MG63 (cell line): ENCODE data around the gene GPBP1L1. TPM values are rescaled to one million over a fixed set of nuclear protein-coding genes. Genes with fewer than 3 reads are reported as not detected.
"Not testable (repeated sequence)": the region's sequence is repeated elsewhere in the genome, so short reads cannot be mapped to it uniquely, and the experiment has no call there.

Experiments
- DNase-seq: peaks from one replicate; pipeline ENCODE4 v3.0.0-alpha.2; 2020
- H3K27me3 ChIP-seq: fragments of 250-450 bp; sonication (Bioruptor Pico); 2 replicates; pipeline ENCODE4 v1.5.1; 2020; ENCODE audit warnings: mild to moderate bottlenecking, moderate library complexity
- H3K36me3 ChIP-seq: fragments of 250-450 bp; sonication (Bioruptor Pico); 2 replicates; pipeline ENCODE4 v1.5.1; 2020; ENCODE audit warnings: mild to moderate bottlenecking, moderate library complexity
- H3K4me3 ChIP-seq: fragments of 250-450 bp; sonication (Bioruptor Pico); 2 replicates; pipeline ENCODE4 v1.5.1; 2020; ENCODE audit warnings: mild to moderate bottlenecking, moderate library complexity
- H3K9me3 ChIP-seq: fragments of 250-450 bp; sonication (Bioruptor Pico); 2 replicates; pipeline ENCODE4 v1.5.1; 2020; ENCODE audit warnings: mild to moderate bottlenecking, moderate library complexity
- total RNA-seq: library from RNA; depleted of rRNA; stranded (reverse); fragments of >200 nt; shearing (Covaris generic); gene quantifications from 2 replicates; pipeline ENCODE4 v1.2.3, GENCODE V29; 2014; ENCODE audit warnings: low replicate concordance

Gene GPBP1L1
- total RNA-seq, 1 experiment from 2014 or later = 126 TPM

DNA sequence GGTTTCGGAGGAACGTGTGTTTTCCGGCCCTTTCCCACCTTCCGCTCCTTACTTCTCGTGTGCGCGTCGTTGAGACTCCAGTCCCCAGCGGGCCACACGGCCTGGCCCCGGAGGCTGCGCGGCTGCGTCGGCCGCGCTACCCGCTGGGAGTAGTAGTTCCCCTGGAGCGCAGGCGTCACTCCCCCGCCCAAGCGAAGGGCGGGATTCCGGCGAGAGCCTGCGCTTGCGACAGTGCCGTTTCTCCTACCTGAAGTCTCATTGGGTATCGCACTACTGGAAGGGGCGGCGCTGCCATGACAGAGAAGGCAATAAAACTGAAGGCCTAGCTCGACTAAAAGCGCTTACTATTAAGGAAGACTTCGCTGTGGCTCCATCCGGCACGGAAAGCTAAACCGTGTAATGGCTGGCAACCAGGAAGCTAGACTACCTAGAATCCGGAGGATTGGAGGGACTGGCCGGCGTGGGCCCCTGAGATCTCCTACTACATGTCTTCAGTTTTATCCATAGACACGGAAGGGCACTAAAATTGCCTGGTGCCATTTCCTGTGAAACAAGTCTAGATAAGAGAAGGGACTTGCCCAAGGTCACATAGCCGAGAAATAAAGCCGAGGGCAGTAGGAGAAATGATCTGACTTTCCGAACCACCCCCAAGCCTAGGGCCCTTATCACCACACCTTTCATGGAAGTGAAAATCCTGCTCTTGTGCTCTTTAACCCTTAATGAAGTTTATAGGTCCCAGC is 851 bp upstream of the GPBP1L1 start:
- H3K9me3 ChIP-seq = no peaks in the 10 kb centered on the region
- peak; percentile 98 for DNase-seq
- H3K36me3 ChIP-seq = peaks cover 23% of the 10 kb centered on the region
- no peaks in the 10 kb centered on the region for H3K27me3 ChIP-seq
- peak overlapping the region; percentile 99 for H3K4me3 ChIP-seq

DNA sequence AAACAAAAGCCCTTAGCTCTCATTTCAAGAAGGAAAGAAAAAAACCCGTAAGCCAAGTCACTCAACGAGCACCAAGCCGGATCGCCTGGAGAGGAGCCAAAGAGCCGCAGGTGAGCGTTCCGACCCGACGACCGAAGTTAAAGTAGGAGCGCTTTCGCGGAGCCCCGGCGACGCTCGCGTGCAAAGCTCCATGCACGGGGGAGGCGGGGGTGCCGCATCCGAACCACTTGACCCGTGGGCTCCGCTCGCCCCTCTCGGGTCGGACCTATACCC is 382 bp downstream of the GPBP1L1 start:
- peak overlapping the region; percentile 99 for H3K4me3 ChIP-seq
- peak; percentile 44 for DNase-seq
- peaks cover 22% of the 10 kb centered on the region for H3K36me3 ChIP-seq
- no peaks in the 10 kb centered on the region for H3K27me3 ChIP-seq
- H3K9me3 ChIP-seq = no peaks in the 10 kb centered on the region

DNA sequence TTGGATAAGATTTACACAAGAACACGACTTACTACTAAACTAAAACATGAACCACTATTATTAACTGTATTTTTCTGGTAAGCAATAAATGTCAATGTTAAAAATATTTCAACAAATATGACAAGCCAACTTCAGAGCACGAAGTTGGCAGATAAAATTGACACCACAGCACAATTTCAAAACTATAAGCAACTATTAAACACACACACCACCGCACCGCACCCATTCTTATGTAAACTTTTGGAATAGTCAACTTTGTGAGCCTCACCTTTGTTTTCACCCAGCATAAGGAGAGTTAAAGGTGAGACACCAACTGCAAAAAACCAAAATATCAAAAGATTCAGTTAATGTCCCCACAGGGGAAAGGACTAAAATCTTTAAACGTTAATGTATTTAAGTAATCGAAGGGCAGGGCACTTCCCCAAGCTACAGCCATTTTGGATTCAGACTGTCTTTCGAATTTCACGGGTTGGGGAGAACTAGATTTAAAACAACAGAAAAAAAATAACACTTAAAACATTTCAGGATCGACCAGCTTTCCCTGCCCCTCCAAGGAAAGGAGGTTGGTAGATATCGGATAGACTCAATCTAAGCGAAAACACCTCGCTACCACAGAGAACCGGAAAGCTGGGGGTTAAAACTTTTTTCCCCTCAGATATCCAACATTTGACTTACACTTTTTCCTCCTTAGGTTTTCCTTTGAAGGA is 872 bp downstream of the GPBP1L1 start:
- Histone ChIP-seq H3K36me3 (peaks cover 17% of the 10 kb centered on the region), H3K4me3 (peak overlapping the region; percentile 99), H3K9me3 (no peaks in the 10 kb centered on the region), H3K27me3 (no peaks in the 10 kb centered on the region)
- DNase-seq = no peak

DNA sequence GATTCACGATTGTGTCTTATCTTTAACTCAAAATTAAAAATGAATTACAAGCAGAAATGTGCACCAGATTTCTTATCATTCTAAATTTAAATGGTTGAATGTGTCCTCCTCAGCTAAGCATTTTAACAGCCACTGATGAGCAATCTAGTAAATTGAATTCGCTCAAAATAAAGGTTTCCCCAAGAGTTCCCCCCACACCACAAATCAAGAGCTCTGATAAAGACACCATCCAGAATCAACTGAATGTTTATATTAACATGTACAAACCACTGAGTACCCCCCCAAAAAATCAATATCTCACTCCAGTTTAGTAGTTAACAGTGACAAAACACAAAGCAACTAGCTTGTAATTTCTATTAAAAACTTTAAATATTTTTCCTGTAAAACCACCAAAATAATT is 1.9 kb downstream of the GPBP1L1 start:
- no peaks in the 10 kb centered on the region for H3K27me3 ChIP-seq
- DNase-seq = no peak
- peak overlapping the region; percentile 99 for H3K4me3 ChIP-seq
- H3K36me3 ChIP-seq = peaks cover 7% of the 10 kb centered on the region
- H3K9me3 ChIP-seq = no peaks in the 10 kb centered on the region

DNA sequence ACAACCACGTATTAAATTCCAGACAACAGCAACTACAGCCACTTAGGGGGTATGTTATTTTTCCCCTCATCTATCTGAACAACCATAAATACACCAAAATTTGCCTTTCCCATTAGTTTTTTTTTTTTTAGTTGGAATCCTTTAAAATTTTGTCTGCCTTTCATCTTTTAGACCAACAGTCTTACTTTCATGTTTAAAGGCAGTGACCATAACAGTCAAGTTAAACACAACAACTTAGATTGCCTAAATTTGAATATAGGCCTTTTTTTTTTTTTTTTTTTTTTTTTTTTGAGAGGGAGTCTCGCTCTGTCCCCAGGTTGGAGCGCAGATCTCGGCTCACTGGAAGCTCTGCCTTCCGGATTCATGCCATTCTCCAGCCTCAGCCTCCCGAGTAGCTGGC is 3.4 kb downstream of the GPBP1L1 start:
- Histone ChIP-seq H3K36me3 (peaks cover 7% of the 10 kb centered on the region), H3K9me3 (no peaks in the 10 kb centered on the region), H3K27me3 (no peaks in the 10 kb centered on the region), H3K4me3 (no peak overlapping the region)
- DNase-seq = no peak

DNA sequence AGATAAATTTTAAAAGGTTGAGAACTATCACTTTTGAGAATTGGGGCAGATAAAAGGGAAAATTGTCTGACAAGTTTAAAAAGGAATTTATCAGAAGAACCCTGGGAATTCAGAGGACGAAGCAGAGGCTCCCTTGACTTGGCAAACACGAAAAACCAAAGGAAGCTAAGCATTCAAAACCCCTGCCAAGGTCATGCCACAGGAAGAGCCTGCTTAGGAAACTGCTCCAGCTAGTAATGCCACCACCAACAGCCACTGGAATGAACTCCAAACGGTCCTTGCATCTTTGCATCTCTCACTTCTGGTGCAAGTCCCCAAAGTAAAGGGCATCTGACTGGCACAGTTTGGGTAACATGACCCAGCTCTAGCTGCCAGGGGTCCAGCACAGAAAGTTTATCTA is 7.2 kb downstream of the GPBP1L1 start:
- Histone ChIP-seq H3K27me3 (no peaks in the 10 kb centered on the region), H3K36me3 (peaks cover 4% of the 10 kb centered on the region; the same call in 1 of the 2 replicates), H3K4me3 (no peak overlapping the region), H3K9me3 (no peaks in the 10 kb centered on the region)
- peak; percentile 56 for DNase-seq

DNA sequence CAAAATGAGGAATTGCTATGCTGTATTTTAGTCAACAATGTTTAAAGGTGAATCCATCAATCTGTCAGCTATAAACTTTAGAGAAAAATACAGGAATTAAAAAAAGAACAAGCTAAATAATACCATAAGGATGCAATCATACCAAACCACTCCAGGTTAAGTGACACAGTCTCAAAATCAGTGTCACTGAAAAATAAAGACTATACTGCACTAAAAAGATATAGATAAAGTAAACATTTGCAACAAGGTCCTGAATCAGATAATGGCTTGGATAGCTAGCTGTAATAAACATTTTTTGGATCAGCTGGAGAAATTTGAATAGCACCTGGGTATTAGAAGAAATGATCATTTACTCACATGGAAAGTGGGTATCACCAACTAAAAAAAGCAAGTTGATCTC is 7.8 kb downstream of the GPBP1L1 start:
- H3K27me3 ChIP-seq = no peaks in the 10 kb centered on the region
- H3K9me3 ChIP-seq = no peaks in the 10 kb centered on the region
- peaks cover 7% of the 10 kb centered on the region; the same call in 1 of the 2 replicates for H3K36me3 ChIP-seq
- no peak overlapping the region for H3K4me3 ChIP-seq
- no peak for DNase-seq

DNA sequence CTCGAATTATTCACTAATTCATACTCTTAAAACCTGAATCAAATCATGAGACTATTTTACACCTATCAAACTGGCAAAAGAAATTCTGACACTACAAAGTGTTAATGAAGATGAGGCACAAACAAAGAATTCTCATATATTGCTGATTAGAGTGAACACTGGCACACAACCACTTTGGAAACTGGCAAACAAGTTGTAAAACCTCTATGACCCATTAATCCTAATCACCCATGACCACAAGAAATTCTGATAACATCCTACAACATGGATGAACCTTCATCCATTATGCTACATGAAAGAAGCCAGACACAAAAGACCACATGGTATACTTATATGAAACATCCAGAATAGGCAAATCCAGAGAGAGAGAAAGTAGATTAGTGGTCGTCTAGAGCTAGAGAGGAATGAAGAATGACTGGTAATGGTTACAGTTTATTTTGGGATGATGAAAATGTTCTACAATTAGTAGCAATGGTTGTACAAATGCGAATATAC is 8.5 kb downstream of the GPBP1L1 start:
- no peaks in the 10 kb centered on the region for H3K27me3 ChIP-seq
- no peak overlapping the region for H3K4me3 ChIP-seq
- peaks cover 7% of the 10 kb centered on the region; the same call in 1 of the 2 replicates for H3K36me3 ChIP-seq
- DNase-seq = no peak
- no peaks in the 10 kb centered on the region for H3K9me3 ChIP-seq

DNA sequence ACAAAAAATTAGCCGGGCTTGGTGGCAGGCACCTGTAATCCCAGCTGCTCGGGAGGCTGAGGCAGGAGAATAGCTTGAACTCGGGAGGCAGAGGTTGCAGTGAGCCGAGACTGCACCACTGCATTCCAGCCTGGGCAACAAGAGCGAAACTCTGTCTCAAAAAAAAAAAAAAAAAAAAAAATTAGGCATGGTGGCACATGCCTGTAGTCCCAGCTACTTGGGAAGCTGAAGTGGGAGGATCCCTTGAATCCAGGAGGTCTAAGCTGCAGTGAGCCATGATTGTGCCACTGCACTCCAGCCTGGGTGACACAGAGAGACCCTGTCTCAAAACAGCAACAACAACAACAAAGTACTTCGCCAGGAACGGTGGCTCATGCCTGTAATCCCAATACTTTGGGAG is 9.8 kb downstream of the GPBP1L1 start:
- not testable (repeated sequence) for DNase-seq, H3K4me3 ChIP-seq, H3K36me3 ChIP-seq, H3K9me3 ChIP-seq, H3K27me3 ChIP-seq

DNA sequence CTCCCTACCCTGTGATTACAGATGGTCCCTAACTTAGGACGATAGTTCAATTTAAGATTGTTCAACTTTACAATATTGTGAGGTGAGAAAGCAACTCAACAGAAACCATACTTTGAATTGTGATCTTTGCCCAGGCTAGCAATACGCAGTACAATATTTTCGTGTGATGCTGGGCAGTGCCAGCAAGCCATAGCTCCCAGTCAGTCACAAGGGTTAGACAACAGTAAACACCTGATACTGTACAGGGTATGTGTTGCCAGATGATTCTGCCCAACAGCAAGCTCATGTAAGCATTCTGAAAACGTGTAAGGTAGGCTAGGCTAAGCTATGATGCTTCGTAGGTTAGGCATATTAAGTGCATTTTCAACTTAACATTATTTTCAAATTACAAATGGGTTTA is 11.9 kb downstream of the GPBP1L1 start:
- Histone ChIP-seq H3K4me3 (no peak overlapping the region), H3K27me3 (no peaks in the 10 kb centered on the region), H3K36me3 (peaks cover 7% of the 10 kb centered on the region; the same call in 1 of the 2 replicates), H3K9me3 (no peaks in the 10 kb centered on the region)
- DNase-seq = no peak

DNA sequence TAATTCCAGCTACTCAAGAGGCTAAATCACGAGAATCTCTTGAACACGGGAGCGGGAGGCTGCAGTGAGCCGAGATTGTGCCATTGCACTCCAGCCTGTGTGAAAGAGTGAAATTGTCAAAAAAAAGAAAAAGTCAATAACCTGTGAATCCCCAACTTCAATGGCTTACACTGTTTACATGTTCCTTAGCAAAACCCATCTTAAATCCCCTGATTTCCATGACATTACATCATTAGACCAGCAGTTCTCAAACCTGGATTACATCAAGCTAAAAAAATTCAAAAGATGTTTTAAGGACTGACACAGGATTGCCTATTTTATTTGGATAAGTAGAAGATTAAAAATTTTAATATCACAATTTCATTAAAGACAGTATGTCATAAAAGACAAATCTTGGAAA is 12.4 kb downstream of the GPBP1L1 start:
- H3K9me3 ChIP-seq = no peaks in the 10 kb centered on the region
- no peak overlapping the region for H3K4me3 ChIP-seq
- DNase-seq = no peak

DNA sequence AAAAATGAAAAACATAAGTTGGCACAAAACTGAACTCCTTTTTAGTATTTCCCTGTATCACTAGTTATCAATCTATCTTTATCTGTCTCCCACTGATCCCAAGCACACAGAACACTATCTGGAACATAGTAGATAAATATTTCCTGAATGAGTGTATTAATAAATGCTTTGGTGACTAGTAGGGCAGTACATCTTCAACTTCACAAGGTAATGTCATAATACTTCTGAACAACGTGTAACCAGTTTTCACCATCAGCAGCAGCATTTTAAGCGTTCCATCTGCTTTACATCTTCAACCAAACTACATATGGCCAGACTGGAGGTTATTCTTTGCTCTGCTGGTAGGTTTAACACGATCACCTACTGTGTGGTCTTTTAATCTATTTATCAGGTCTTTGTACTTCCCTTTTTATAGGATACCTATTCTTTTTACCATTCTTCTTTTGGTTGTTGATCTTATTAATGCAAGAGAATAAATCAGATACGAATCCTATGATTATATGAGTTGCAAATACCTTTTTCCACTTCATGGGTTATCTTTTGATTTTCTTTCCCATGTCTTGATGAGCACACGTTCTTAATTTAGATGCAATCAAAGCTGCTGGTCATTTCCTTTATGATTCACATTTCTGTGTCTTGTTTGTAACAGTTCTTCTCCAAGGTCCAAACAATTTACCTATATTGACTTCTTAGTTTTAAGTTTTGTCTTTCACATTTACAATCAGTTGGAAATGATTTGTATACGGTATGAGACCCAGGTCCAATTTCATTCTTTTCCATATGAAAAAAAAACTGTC is 16.3 kb downstream of the GPBP1L1 start:
- no peaks in the 10 kb centered on the region for H3K9me3 ChIP-seq
- H3K27me3 ChIP-seq = no peaks in the 10 kb centered on the region
- no peak overlapping the region for H3K4me3 ChIP-seq
- H3K36me3 ChIP-seq = peaks cover 9% of the 10 kb centered on the region; the same call in 1 of the 2 replicates
- no peak for DNase-seq

More for the DNA sequence above, 12.4 kb downstream of the GPBP1L1 start:
- H3K27me3 ChIP-seq = no peaks in the 10 kb centered on the region
- H3K36me3 ChIP-seq = peaks cover 7% of the 10 kb centered on the region; the same call in 1 of the 2 replicates

DNA sequence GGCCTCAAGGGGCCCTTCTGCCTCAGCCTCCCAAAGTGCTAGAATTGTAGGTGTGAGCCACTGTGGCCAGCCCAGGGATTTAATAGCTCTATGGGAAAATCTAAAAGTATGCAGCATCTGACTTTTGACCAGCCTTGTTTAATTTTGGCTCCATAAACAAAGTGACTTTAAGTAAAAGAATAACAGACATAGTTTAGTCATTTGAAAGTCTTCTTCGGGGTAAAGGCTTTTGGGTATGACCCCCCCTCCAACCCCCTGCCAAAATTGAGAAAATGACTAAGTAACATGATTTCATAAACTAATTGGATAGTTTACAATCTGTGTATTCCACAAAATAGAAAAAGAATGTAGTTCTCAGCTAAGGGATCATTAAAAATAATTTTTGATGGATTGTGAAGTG is 17.0 kb downstream of the GPBP1L1 start:
- Histone ChIP-seq H3K27me3 (no peaks in the 10 kb centered on the region), H3K4me3 (no peak overlapping the region), H3K36me3 (peaks cover 9% of the 10 kb centered on the region; the same call in 1 of the 2 replicates), H3K9me3 (no peaks in the 10 kb centered on the region)
- DNase-seq = peak; percentile 23

DNA sequence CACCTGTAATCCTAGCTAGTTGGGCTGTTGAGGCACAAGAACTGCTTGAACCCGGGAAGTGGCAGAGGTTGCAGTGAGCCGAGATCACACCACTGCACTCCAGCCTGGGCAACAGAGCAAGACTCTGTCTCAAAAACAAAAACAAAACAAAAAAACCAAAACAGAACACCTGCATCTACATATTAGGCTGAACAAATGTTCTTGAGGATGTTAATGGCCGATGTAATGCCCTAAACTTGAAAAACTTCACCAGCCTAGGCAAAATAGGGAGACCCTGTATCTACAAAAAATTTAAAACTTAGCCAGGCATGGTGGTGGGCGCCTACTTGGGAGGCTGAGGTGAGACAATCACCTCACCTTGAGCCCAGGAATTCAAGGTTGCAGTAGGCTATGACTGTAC is 17.8 kb downstream of the GPBP1L1 start:
- Histone ChIP-seq H3K9me3 (no peaks in the 10 kb centered on the region), H3K4me3 (no peak overlapping the region), H3K36me3 (peaks cover 6% of the 10 kb centered on the region; the same call in 1 of the 2 replicates), H3K27me3 (no peaks in the 10 kb centered on the region)
- no peak for DNase-seq

DNA sequence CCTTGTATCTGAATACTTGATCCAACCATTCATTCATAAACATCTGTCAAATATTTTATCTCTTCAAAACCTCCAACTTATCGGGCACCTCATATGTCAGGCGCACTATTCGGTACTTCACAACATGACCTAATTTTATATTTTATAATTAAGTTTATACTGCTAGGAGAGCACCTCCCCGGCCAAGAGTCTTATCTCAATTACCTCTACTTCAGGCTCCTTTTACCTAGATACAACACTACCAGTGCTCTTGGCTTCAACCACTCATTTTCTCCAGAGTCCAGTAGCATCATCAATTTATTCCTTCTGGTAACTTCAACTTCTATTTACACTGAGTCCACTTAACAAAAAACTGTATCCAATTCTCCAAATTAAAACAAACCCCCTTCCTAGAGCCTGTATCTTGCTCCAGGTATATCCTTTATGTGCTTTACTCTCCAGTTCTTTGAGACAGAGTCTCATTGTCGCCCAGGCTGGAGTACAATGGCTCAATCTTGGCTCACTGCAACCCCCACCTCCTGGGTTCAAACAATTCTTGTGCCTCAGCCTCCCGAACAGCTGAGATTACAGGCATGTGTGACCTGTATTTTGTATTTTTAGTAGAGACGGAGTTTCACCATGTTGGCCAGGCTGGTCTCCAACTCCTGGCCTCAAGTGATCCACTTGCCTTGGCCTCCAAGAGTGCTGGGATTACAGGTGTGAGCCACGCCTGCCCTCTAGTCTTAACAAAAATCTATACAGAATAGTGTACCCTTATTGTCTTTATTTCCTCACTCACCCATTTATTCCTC is 18.8 kb downstream of the GPBP1L1 start:
- Histone ChIP-seq H3K4me3 (no peak overlapping the region), H3K9me3 (no peaks in the 10 kb centered on the region), H3K36me3 (peaks cover 9% of the 10 kb centered on the region; the same call in 1 of the 2 replicates), H3K27me3 (no peaks in the 10 kb centered on the region)
- no peak for DNase-seq

DNA sequence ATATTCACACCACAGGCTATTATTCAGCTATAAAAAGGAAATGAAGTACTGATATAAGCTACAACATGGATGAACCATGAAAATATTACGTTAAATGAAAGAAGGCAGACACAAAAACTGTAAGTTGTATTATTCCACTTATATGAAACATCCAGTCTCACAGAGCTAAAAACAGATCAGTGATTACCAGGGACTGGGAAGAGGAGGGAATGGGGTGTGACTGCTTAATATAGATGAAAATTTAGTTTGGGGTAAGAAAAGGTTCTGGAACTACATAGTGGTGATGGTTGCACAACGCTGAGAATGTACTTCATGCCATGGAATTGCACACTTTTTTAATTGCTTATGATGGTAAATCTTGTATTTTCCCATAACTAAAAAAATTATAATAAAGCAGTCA is 19.5 kb downstream of the GPBP1L1 start:
- no peak for DNase-seq
- Histone ChIP-seq H3K36me3 (peaks cover 9% of the 10 kb centered on the region; the same call in 1 of the 2 replicates), H3K4me3 (no peak overlapping the region), H3K27me3 (no peaks in the 10 kb centered on the region), H3K9me3 (no peaks in the 10 kb centered on the region)
